Measurements from ENCODE around the gene SACM1L.

- TF ChIP-seq CTCF (IDR thresholded peaks at IDR 0.05) (no peak), POLR2A (IDR thresholded peaks at IDR 0.05) (no peak)
Measured at GRCh38 chr3:45641756-45642155, 47.4 kb upstream of the SACM1L start.
